Neural progenitor cell (in vitro differentiated cells): ENCODE data around the gene NCK2.

ENCODE experiments used
- CTCF ChIP-seq: fragments of 200-600 bp; sonication (generic); IDR thresholded peaks from 2 replicates; pipeline ENCODE4 v1.5.1; 2017; ENCODE audit warnings: antibody characterized with exemption, mild to moderate bottlenecking
- EZH2phosphoT487 ChIP-seq: fragments of 200-600 bp; sonication (generic); IDR thresholded peaks from 2 replicates; pipeline ENCODE4 v1.6.1; 2017; ENCODE audit warnings: antibody characterized with exemption

- TF ChIP-seq CTCF (no peak), EZH2phosphoT487 (no peak)
Observed at GRCh38 chr2:105867587-105867986, 122.9 kb downstream of the NCK2 start.
